ENCODE measurements around the gene ARMC2.
"Not testable (repeated sequence)": the region's sequence is repeated elsewhere in the genome, so short reads cannot be mapped to it uniquely, and the experiment has no call there.

ARMC2 gene

GRCh38 chr6:108922499-108922898, 74.3 kb downstream of the ARMC2 start:
- no peak for DNase-seq

- no peak for DNase-seq
Observed at GRCh38 chr6:108927927-108928326, 79.7 kb downstream of the ARMC2 start.

GRCh38 chr6:108928650-108929049, 80.4 kb downstream of the ARMC2 start:
- no peak for DNase-seq

GRCh38 chr6:108931090-108931489, 82.9 kb downstream of the ARMC2 start:
- DNase-seq, result not testable (repeated sequence)

- DNase-seq, result no peak
Observed at GRCh38 chr6:108937170-108937569, 88.9 kb downstream of the ARMC2 start.

- no peak for DNase-seq
Observed at GRCh38 chr6:108940741-108941140, 92.5 kb downstream of the ARMC2 start.

- DNase-seq, result no peak
Observed at GRCh38 chr6:108941281-108941680, 93.1 kb downstream of the ARMC2 start.

- DNase-seq, result no peak
Observed at GRCh38 chr6:108941859-108942258, 93.6 kb downstream of the ARMC2 start.

- DNase-seq, result peak; percentile 53
Observed at GRCh38 chr6:108942556-108943492, 94.6 kb downstream of the ARMC2 start.

- DNase-seq, result no peak
Observed at GRCh38 chr6:108944071-108944470, 95.8 kb downstream of the ARMC2 start.

- DNase-seq, result no peak
Observed at GRCh38 chr6:108944707-108945680, 96.8 kb downstream of the ARMC2 start.

GRCh38 chr6:108945681-108946159, 97.5 kb downstream of the ARMC2 start:
- DNase-seq, result no peak

- no peak for DNase-seq
Observed at GRCh38 chr6:108946695-108947094, 98.5 kb downstream of the ARMC2 start.

- DNase-seq, result no peak
Observed at GRCh38 chr6:108947114-108947854, 99.1 kb downstream of the ARMC2 start.

GRCh38 chr6:108948181-108948661, 100.0 kb downstream of the ARMC2 start:
- no peak for DNase-seq

- DNase-seq, result no peak
Observed at GRCh38 chr6:108951351-108951953, 103.2 kb downstream of the ARMC2 start.

- no peak for DNase-seq
Observed at GRCh38 chr6:108952776-108953486, 104.7 kb downstream of the ARMC2 start.

- DNase-seq, result no peak
Observed at GRCh38 chr6:108953681-108954080, 105.5 kb downstream of the ARMC2 start.

GRCh38 chr6:108955329-108955949, 107.2 kb downstream of the ARMC2 start:
- DNase-seq, result no peak

GRCh38 chr6:108957221-108957620, 109.0 kb downstream of the ARMC2 start:
- DNase-seq, result no peak

All from activated CD8-positive, alpha-beta memory T cell treated with anti-CD3 and anti-CD28 coated beads, Interleukin-2, amount 50 U/mL, for 4 hours (primary cell).